Fibroblast of villous mesenchyme (primary cell): ENCODE results near the gene PEA15. TPM values are rescaled to one million over a fixed set of nuclear protein-coding genes. Genes with fewer than 3 reads are reported as not detected.

Source experiments
- DNase-seq: peaks from one replicate; pipeline ENCODE4 v3.0.0-alpha.2; 2010; ENCODE audit warnings: low read depth
- H3K4me3 ChIP-seq: 2 replicates; pipeline ENCODE4 v1.5.1; 2011; ENCODE audit warnings: low read depth, mild to moderate bottlenecking, low read length
- total RNA-seq: library from RNA; depleted of rRNA; stranded (reverse); fragments of >200 nt; gene quantifications from 2 replicates; pipeline ENCODE4 v1.2.3, GENCODE V29; 2012
- TF ChIP-seq, protein P1 (sequence below): IDR thresholded peaks from 2 replicates; pipeline ENCODE4 v1.5.1; 2012; ENCODE audit warnings: low read depth, mild to moderate bottlenecking, low read length; ENCODE audit not compliant: insufficient read depth

PEA15 gene
- total RNA-seq, 1 donor: 138 TPM

DNA sequence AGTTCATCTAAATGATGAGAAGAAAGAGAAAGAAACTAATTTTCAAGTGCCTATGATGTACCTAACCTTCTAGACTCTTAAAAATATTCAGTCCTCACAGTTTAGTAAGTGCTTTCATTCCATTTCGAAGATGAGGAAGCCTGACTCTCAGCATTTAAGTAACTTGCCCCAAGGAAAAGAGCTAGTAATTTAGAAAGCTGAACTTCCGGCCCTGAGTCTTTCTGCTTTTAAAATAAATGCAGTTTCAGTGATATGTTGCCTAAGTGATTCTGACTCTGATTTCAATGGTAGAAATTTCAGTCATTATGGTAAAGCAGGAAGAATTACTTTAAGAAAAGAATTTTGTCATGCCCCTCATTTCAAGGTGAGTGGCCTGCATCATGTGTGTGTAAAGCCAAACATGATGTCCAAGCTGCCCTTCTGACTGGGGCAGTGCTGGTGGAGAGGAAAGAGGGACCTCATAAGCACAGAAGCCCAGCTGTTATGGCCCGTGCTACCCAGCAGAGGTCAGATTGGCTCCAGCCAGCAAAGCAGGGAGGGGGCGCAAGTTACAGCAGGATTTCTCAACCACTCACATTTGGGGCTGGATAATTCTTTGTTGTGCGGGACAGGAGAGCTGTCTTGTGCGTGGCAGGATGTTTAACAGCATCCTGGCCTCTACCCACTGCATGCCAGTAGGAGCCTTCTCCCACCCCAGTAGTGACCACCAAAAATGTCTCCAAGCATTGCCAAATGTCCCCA, 43.0 kb upstream of the PEA15 start:
- peak; percentile 27 for DNase-seq
- no peak overlapping the region for H3K4me3 ChIP-seq
- TF ChIP-seq, protein P1, sequence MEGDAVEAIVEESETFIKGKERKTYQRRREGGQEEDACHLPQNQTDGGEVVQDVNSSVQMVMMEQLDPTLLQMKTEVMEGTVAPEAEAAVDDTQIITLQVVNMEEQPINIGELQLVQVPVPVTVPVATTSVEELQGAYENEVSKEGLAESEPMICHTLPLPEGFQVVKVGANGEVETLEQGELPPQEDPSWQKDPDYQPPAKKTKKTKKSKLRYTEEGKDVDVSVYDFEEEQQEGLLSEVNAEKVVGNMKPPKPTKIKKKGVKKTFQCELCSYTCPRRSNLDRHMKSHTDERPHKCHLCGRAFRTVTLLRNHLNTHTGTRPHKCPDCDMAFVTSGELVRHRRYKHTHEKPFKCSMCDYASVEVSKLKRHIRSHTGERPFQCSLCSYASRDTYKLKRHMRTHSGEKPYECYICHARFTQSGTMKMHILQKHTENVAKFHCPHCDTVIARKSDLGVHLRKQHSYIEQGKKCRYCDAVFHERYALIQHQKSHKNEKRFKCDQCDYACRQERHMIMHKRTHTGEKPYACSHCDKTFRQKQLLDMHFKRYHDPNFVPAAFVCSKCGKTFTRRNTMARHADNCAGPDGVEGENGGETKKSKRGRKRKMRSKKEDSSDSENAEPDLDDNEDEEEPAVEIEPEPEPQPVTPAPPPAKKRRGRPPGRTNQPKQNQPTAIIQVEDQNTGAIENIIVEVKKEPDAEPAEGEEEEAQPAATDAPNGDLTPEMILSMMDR: peak; percentile 59

DNA sequence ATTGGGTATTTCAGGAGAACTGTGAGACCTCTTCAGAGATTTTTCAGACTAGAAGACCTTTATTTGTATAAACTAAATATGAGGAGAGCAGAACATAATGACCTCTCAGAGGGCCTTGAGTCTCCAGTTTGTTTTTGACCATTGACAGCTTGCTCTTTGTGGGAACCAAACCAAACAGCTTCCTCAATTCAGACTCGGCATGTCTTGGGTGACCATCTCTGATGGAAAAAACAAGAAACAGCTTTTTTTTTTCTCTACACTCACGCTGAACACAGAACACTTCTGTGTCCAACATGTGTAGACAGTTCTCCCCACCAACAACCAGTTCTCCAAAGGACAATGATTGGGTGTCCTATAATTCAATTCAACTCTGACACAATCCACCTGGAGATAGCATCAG, 42.3 kb upstream of the PEA15 start:
- TF ChIP-seq, protein P1: no peak
- no peak for DNase-seq
- no peak overlapping the region for H3K4me3 ChIP-seq

DNA sequence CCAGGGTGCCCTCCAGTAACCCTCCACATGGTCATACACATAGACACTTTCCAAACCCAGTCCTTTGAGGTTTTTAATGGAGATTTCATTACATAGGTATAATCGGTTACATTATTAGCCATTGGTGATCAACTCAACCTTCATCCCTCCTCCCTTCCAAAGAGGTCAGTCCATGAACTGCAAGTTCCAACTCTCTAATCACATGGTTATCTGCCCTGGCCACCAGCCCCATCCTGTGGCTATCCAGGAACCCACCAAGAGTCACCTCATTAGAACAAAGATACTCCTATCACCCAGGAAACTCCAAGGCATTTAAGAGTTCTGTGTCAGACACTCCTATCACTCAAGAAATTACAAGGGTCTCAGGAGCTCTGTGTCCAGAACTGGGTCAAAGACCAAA, 41.6 kb upstream of the PEA15 start:
- no peak overlapping the region for H3K4me3 ChIP-seq
- DNase-seq: peak; percentile 19
- TF ChIP-seq, protein P1: peak; percentile 23

DNA sequence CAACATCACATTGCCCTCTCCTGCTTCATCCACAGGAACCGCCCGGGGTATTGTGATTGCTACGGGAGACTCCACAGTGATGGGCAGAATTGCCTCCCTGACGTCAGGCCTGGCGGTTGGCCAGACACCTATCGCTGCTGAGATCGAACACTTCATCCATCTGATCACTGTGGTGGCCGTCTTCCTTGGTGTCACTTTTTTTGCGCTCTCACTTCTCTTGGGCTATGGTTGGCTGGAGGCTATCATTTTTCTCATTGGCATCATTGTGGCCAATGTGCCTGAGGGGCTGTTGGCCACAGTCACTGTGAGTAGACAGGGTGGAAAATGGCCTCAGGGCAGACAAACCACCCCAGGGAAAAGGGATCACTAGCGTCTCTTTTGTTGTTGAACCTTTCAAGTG, 41.1 kb upstream of the PEA15 start:
- TF ChIP-seq, protein P1: no peak
- no peak for DNase-seq
- H3K4me3 ChIP-seq: no peak overlapping the region

DNA sequence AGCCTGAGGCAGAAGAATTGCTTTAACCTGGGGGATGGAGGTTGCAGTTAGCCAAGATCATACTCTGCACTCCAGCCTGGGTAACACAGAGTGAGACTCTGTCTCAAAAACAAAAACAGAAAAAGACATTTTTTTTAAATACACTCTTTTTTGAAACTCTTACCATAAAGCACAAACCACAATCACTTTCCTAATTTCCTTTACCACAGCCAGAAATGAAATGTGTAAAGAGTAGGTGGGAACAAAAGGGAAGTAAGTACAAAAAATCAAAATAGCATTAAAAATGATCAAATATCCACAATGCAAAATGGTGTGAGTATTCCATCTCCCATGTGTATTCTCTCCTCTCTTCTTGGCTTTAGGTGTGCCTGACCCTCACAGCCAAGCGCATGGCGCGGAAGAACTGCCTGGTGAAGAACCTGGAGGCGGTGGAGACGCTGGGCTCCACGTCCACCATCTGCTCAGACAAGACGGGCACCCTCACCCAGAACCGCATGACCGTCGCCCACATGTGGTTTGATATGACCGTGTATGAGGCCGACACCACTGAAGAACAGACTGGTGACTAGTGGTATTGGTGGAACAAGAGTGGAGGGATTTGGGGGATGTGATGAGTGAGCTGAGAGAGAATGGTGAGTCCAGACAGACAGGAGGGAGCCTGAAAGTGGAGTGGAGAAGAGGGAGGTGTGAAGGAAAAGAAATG, 38.9 kb upstream of the PEA15 start:
- TF ChIP-seq, protein P1: no peak
- no peak for DNase-seq
- no peak overlapping the region for H3K4me3 ChIP-seq

DNA sequence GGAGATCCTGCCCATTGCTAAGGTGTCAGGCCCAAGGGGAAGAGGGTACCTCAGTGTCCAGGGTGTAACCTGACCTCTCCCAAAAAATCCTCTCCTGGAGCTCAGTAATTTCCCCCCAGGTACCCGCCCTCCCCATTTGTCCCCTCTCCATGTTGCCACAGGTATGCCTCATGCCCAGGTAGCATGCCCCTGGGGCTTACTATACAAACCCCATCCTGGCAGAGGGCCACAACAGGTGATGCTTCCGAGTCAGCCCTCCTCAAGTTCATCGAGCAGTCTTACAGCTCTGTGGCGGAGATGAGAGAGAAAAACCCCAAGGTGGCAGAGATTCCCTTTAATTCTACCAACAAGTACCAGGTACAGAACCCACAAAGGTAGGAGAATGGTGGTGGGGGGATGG, 38.1 kb upstream of the PEA15 start:
- DNase-seq: no peak
- H3K4me3 ChIP-seq: no peak overlapping the region
- TF ChIP-seq, protein P1: no peak
